Endothelial cell of umbilical vein (primary cell): ENCODE data around the gene MS4A6E. TPM values are rescaled to one million over a fixed set of nuclear protein-coding genes. Genes with fewer than 3 reads are reported as not detected.

Experiments
- BruUV-seq: library from RNA; stranded (reverse); fragments of 400-500 nt; replicated peaks from 2 replicates; lab custom pipeline; 2021; lab: Mats Ljungman, UMichigan
- CTCF ChIA-PET: fragments of 300-600, 350-600 bp; sonication (Branson Sonifier 250); formaldehyde crosslinking; loops from one replicate; lab custom pipeline; 2021; ENCODE audit warnings: antibody characterized with exemption, inconsistent platforms; lab: Charles Lee
- POLR2A ChIA-PET: fragments of 300-600, 350-600 bp; sonication (Branson Sonifier 250); formaldehyde crosslinking; loops from one replicate; lab custom pipeline; 2021; ENCODE audit warnings: antibody characterized with exemption, inconsistent platforms; lab: Charles Lee
- DNase-seq: peaks from one replicate; pipeline ENCODE4 v3.0.0-alpha.2; 2011; ENCODE audit warnings: low read depth, low spot score
- FAIRE-seq: peaks from 2 replicates; lab custom pipeline; 2011; peaks lifted over from hg19 to GRCh38; lab: Jason Lieb, UNC
- H2AFZ ChIP-seq: 2 replicates; pipeline ENCODE4 v1.6.0; 2012; ENCODE audit warnings: low read depth, low read length, control low read depth, inconsistent platforms
- H3K27ac ChIP-seq: 2 replicates; pipeline ENCODE4 v1.5.1; 2011; ENCODE audit warnings: low read depth, mild to moderate bottlenecking, control low read depth, low read length, moderate library complexity; ENCODE audit not compliant: insufficient read depth
- H3K27me3 ChIP-seq, 2 experiments: 2 replicates each; pipeline versions ENCODE4 v1.6.0 to v1.6.1; 2011; ENCODE audit warnings: low read length in 2 of 2, mixed read lengths in 1 of 2; ENCODE audit not compliant: control insufficient read depth in 2 of 2, insufficient read depth in 2 of 2
- H3K36me3 ChIP-seq, 2 experiments: 2 replicates in 1 of 2; 3 replicates in 1 of 2; pipeline ENCODE4 v1.5.1; 2011; ENCODE audit warnings: low read length in 2 of 2, mild to moderate bottlenecking in 1 of 2, moderate library complexity in 1 of 2; ENCODE audit not compliant: control insufficient read depth in 2 of 2, insufficient read depth in 2 of 2; ENCODE audit errors: extremely low read depth in 1 of 2
- H3K4me1 ChIP-seq: 3 replicates; pipeline ENCODE4 v1.5.1; 2011; ENCODE audit warnings: mild to moderate bottlenecking, low read length; ENCODE audit not compliant: control insufficient read depth, insufficient read depth; ENCODE audit errors: extremely low read depth
- H3K4me2 ChIP-seq: 2 replicates; pipeline ENCODE4 v1.6.1; 2011; ENCODE audit warnings: low read length, control low read depth, mixed read lengths; ENCODE audit not compliant: insufficient read depth
- H3K4me3 ChIP-seq, 3 experiments: fragments of 200-600 bp in 1 of 3; sonication (generic), shearing (Covaris generic) in 1 of 3; replicated peaks in 1 of 3; 2 replicates each; pipeline ENCODE4 v1.5.1; 2011 to 2016; ENCODE audit warnings: control low read depth in 3 of 3, low read length in 3 of 3, mild to moderate bottlenecking in 2 of 3, inconsistent platforms in 1 of 3, low read depth in 1 of 3, moderate library complexity in 1 of 3; ENCODE audit not compliant: insufficient read depth in 1 of 3
- H3K79me2 ChIP-seq: 2 replicates; pipeline ENCODE4 v1.6.0; 2012; ENCODE audit warnings: low read length, inconsistent platforms; ENCODE audit not compliant: control insufficient read depth, insufficient read depth
- H3K9ac ChIP-seq: replicated peaks from 2 replicates; pipeline ENCODE3; 2011; ENCODE audit warnings: low read length, control low read depth; ENCODE audit not compliant: insufficient read depth; ENCODE audit errors: extremely low read depth
- H3K9me1 ChIP-seq: replicated peaks from 3 replicates; pipeline ENCODE4 v1.6.0; 2011; ENCODE audit warnings: mild to moderate bottlenecking, low read length; ENCODE audit not compliant: control insufficient read depth, insufficient read depth; ENCODE audit errors: extremely low read depth
- H3K9me3 ChIP-seq: replicated peaks from 2 replicates; pipeline ENCODE4 v1.5.1; 2012; ENCODE audit warnings: low read length, inconsistent platforms; ENCODE audit not compliant: control insufficient read depth, insufficient read depth
- H4K20me1 ChIP-seq: replicated peaks from 2 replicates; pipeline ENCODE3; 2011; ENCODE audit warnings: mild to moderate bottlenecking, low read length; ENCODE audit not compliant: control insufficient read depth, insufficient read depth; ENCODE audit errors: extremely low read depth
- CTCF ChIP-seq, 2 donors: IDR thresholded peaks; 1 replicate in 1 of 2; 2 replicates in 1 of 2; pipeline ENCODE4 v1.5.1; 2011; ENCODE audit warnings: low read length in 2 of 2, mild to moderate bottlenecking in 2 of 2, moderate library complexity in 2 of 2, control low read depth in 1 of 2, inconsistent platforms in 1 of 2, low read depth in 1 of 2; ENCODE audit not compliant: insufficient read depth in 1 of 2; ENCODE audit errors: extremely low read depth in 1 of 2
- EZH2 ChIP-seq: IDR thresholded peaks from 2 replicates; pipeline ENCODE4 v1.6.1; 2012; ENCODE audit warnings: borderline replicate concordance, low read depth, mild to moderate bottlenecking, moderate library complexity, low read length, inconsistent platforms; ENCODE audit not compliant: severe bottlenecking
- FOS ChIP-seq: IDR thresholded peaks from 2 replicates; pipeline ENCODE4 v1.6.1; 2011; ENCODE audit warnings: mild to moderate bottlenecking, low read length, moderate library complexity, borderline replicate concordance; ENCODE audit not compliant: insufficient read depth
- GATA2 ChIP-seq: IDR thresholded peaks from 2 replicates; pipeline ENCODE4 v1.7.0; 2011; ENCODE audit warnings: low read depth, mild to moderate bottlenecking, moderate library complexity, mixed read lengths, low read length; ENCODE audit not compliant: insufficient read length, insufficient read depth
- JUN ChIP-seq: IDR thresholded peaks from 2 replicates; pipeline ENCODE4 v1.6.1; 2011; ENCODE audit warnings: borderline replicate concordance, low read depth; ENCODE audit not compliant: insufficient read length, insufficient read depth
- MAX ChIP-seq: IDR thresholded peaks from 2 replicates; pipeline ENCODE4 v1.6.1; 2011; ENCODE audit not compliant: insufficient read depth, insufficient read length
- MYC ChIP-seq: IDR thresholded peaks from one replicate; pipeline ENCODE4 v1.6.1; 2011; ENCODE audit warnings: mild to moderate bottlenecking, low read depth, low read length
- POLR2A ChIP-seq: IDR thresholded peaks from 2 replicates; pipeline ENCODE4 v1.6.1; 2012; ENCODE audit warnings: low read depth, mild to moderate bottlenecking, control low read depth, low read length
- POLR2AphosphoS5 ChIP-seq: IDR thresholded peaks from 2 replicates; pipeline ENCODE4 v1.6.1; 2012; ENCODE audit warnings: low read depth, mild to moderate bottlenecking, control low read depth, low read length, moderate library complexity; ENCODE audit not compliant: insufficient read depth
- dilution Hi-C: fragments of 300-500 bp; cut with MboI; formaldehyde crosslinking; loops from one replicate; pipeline ENCODE4 v1.15.0; 2019; ENCODE audit warnings: low sequenced_read_pairs; ENCODE audit not compliant: extremely low pct_ligation_motif_present
- intact Hi-C: fragments of 100-400 bp; cut with micrococcal nuclease; formaldehyde crosslinking; loops from one replicate; pipeline ENCODE4 v1.10.0; 2022
- polyA plus RNA-seq, 4 experiments: library from polyadenylated mRNA; depleted of rRNA in 3 of 4; stranded (reverse) in 3 of 4; unstranded in 1 of 4; fragments of >200 nt; gene quantifications; 2 replicates each; pipeline versions ENCODE4 v1.2.1 to v1.2.3, GENCODE V29; 2011 to 2012; ENCODE audit warnings: missing spikeins in 1 of 4
- total RNA-seq: library from RNA; stranded (reverse); gene quantifications from 2 replicates; pipeline ENCODE4 v1.2.3, GENCODE V29; 2021

MS4A6E gene
- total and polyA plus RNA-seq, 2 donors (not counting 3 experiments of a cell fraction or from before 2014, with no cell fraction given) = not detected

DNA sequence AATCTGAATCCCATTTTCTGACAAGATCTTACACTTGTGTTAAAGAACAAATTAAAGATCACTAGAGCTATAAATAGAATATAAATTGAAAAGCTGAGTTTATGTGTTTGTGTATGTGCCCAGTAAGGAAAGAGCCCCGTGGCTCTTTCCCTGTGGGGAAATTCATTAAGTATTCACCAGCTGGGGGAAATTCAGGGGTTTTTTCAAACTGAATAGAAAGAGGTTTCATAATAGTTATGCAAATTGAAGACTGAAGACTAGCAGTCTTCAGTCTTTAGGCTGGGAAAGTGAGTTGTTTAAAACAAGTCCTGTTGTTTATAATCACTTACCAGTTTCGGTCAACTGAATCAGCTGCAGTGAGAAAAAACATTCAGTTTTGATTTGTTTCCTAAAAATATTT lies 40.0 kb downstream of the MS4A6E start:
- POLR2A ChIA-PET = no interaction called here
- Histone ChIP-seq H4K20me1 (no peaks in the 10 kb centered on the region), H3K4me3 (no peak overlapping the region), H2AFZ (no peak overlapping the region), H3K27me3 (peaks cover 16 to 19% of the 10 kb centered on the region in 2 experiments), H3K9me3 (no peaks in the 10 kb centered on the region), H3K4me1 (peaks cover 16% of the 10 kb centered on the region), H3K27ac (no peak overlapping the region), H3K79me2 (no peaks in the 10 kb centered on the region), H3K9ac (no peak overlapping the region), H3K4me2 (no peak overlapping the region), H3K9me1 (no peaks in the 10 kb centered on the region), H3K36me3 (no peaks in the 10 kb centered on the region)
- dilution Hi-C loops (no loop called here), intact Hi-C loops (no loop called here)
- BruUV-seq = no TSS peak
- CTCF ChIA-PET = interaction anchor here (1.8 to 6.9 kb wide), 2 partner anchors 101 to 252 kb away, joined by 5 to 147 read pairs; no protein-coding TSS in a partner anchor
- DNase-seq = no peak
- FAIRE-seq = no peak
- TF ChIP-seq POLR2AphosphoS5 = no peak
- TF ChIP-seq GATA2 = no peak
- no peak for TF ChIP-seq EZH2
- TF ChIP-seq JUN = no peak
- TF ChIP-seq MYC = no peak
- TF ChIP-seq MAX = no peak
- TF ChIP-seq FOS = no peak
- no peak for TF ChIP-seq CTCF (IDR thresholded peaks at IDR 0.05; ENCODE audit: extremely low read depth in 1 of 2, insufficient read depth in 1 of 2, low read depth in 1 of 2, low read length in 2 of 2)
- no peak for TF ChIP-seq POLR2A
